HL-60/S4 treated with retinoic acid at 250 ng/mL for 4 days and 3 days (cell line): ENCODE measurements around the gene LRBA.
"Not testable (repeated sequence)": the region's sequence is repeated elsewhere in the genome, so short reads cannot be mapped to it uniquely, and the experiment has no call there.

ENCODE experiments used
- in situ Hi-C: fragments of 300-500 bp; cut with MboI; formaldehyde crosslinking; loops from 2 replicates; pipeline ENCODE4 v1.7.0; 2022; ENCODE audit warnings: low sequenced_read_pairs

LRBA gene

GRCh38 chr4:150390531-150390910 is 624.6 kb downstream of the LRBA start:
- in situ Hi-C loops, result no loop called here

GRCh38 chr4:150389896-150390530 is 625.1 kb downstream of the LRBA start:
- in situ Hi-C loops, result no loop called here

- in situ Hi-C loops, result no loop called here
Measured at GRCh38 chr4:150387981-150388380, 627.1 kb downstream of the LRBA start.

GRCh38 chr4:150386415-150386814 is 628.7 kb downstream of the LRBA start:
- in situ Hi-C loops, result not testable (repeated sequence)

GRCh38 chr4:150385606-150386005 is 629.5 kb downstream of the LRBA start:
- in situ Hi-C loops, result no loop called here

- in situ Hi-C loops, result no loop called here
Measured at GRCh38 chr4:150384249-150384648, 630.8 kb downstream of the LRBA start.

- in situ Hi-C loops, result no loop called here
Measured at GRCh38 chr4:150382028-150382427, 633.1 kb downstream of the LRBA start.

GRCh38 chr4:150381609-150382008 is 633.5 kb downstream of the LRBA start:
- in situ Hi-C loops, result no loop called here

- in situ Hi-C loops, result no loop called here
Measured at GRCh38 chr4:150381036-150381435, 634.0 kb downstream of the LRBA start.

- in situ Hi-C loops, result no loop called here
Measured at GRCh38 chr4:150379454-150379853, 635.6 kb downstream of the LRBA start.

- in situ Hi-C loops, result no loop called here
Measured at GRCh38 chr4:150375025-150375424, 640.1 kb downstream of the LRBA start.

GRCh38 chr4:150371869-150372268 is 643.2 kb downstream of the LRBA start:
- in situ Hi-C loops, result no loop called here

- in situ Hi-C loops, result no loop called here
Measured at GRCh38 chr4:150369434-150370380, 645.4 kb downstream of the LRBA start.

- in situ Hi-C loops, result no loop called here
Measured at GRCh38 chr4:150368667-150369066, 646.4 kb downstream of the LRBA start.

- in situ Hi-C loops, result no loop called here
Measured at GRCh38 chr4:150367326-150367725, 647.8 kb downstream of the LRBA start.

- in situ Hi-C loops, result no loop called here
Measured at GRCh38 chr4:150366487-150366999, 648.5 kb downstream of the LRBA start.

- in situ Hi-C loops, result no loop called here
Measured at GRCh38 chr4:150363721-150364688, 651.1 kb downstream of the LRBA start.

GRCh38 chr4:150358691-150359090 is 656.4 kb downstream of the LRBA start:
- in situ Hi-C loops, result no loop called here

GRCh38 chr4:150357829-150358228 is 657.3 kb downstream of the LRBA start:
- in situ Hi-C loops, result no loop called here

GRCh38 chr4:150355858-150356455 is 659.1 kb downstream of the LRBA start:
- in situ Hi-C loops, result no loop called here
